ENCODE results near the gene APOB. TPM values are rescaled to one million over a fixed set of nuclear protein-coding genes. Genes with fewer than 3 reads are reported as not detected.
"Not testable (repeated sequence)": the region's sequence is repeated elsewhere in the genome, so short reads cannot be mapped to it uniquely, and the experiment has no call there.

APOB gene
- polyA plus RNA-seq, 3 donors = 1.5 to 4.7 (median 3.1) TPM

DNA sequence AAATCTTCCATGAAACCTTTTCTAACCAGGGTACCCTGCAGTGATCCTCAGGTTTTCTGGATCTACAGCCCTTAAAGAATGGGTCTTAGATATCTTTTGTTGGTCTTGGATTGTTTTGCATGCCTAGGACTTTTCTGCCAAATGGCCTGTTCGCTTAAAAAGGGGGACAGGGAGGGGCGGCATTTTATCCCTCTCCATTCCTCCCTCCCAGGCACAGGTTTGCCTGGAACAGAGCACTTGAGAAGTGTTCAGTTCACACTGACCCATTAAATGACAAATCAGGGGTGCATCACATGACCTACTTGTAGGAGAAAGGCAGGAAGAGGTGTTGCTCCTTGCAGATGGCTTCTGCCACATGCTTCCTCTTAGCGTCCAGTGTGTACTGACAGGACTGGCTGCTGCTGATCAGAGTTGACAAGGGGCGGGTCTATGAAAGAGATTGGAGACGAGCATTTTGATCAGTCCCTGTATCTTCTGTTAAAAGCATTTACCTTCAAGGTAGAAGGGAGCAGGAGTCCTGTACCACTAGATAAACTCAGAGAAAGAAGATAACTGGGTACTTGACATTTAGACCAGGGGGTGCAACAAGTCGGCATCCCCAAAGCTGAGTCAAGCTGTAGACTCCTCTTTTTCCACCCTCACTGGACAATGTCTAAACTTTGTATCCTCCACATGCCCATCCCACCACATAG is 8.4 kb downstream of the APOB start:
- DNase-seq (ENCODE audit: extremely low read depth in 1 of 11, low read depth in 9 of 11, low spot score in 4 of 11) = no peak

DNA sequence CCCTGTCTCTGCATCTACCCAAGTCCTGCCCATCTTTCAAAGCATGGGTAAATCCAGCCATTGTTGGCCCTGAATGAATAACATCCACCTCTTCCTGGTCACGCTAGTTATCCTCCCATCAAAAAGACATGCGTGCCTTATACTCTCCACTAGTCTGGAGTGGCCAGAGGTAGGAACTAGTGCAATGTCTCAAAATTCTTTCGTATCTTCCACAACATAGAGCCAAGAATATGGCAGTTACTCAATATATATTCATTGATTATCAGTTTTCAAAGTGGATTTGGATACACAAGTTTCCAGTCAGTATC is 8.9 kb downstream of the APOB start:
- no peak for DNase-seq (ENCODE audit: extremely low read depth in 1 of 11, low read depth in 9 of 11, low spot score in 4 of 11)

- DNase-seq (ENCODE audit: extremely low read depth in 1 of 11, low read depth in 9 of 11, low spot score in 4 of 11) = no peak
These were observed 9.5 kb downstream of the APOB start for GRCh38 chr2:21034156-21034971.

- no peak for DNase-seq (ENCODE audit: extremely low read depth in 1 of 11, low read depth in 9 of 11, low spot score in 4 of 11)
These were observed 10.4 kb downstream of the APOB start for GRCh38 chr2:21033237-21034155.

- DNase-seq (ENCODE audit: extremely low read depth in 1 of 11, low read depth in 9 of 11, low spot score in 4 of 11) = no peak
These were observed 11.3 kb downstream of the APOB start for GRCh38 chr2:21032338-21033236.

GRCh38 chr2:21030983-21031968 is 12.6 kb downstream of the APOB start:
- DNase-seq (ENCODE audit: extremely low read depth in 1 of 11, low read depth in 9 of 11, low spot score in 4 of 11) = no peak

DNA sequence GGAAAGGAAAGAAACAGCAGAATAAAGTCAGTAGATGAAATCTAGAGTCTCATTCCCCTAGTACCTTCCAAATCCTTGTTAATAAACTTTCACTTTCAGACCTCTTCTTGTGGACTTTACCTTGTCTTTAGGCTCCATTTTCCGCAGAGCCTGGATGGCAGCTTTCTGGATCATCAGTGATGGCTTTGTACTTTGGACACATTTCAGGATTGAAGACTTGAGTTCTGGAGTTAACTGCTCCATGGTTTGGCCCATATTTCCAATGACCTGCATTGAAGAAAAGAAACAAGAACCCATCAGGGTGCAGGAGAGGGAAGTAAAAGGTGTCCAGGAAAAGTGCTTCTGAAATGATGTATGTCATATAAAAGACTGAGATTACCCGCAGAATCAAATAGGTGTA is 14.4 kb downstream of the APOB start:
- DNase-seq (ENCODE audit: extremely low read depth in 1 of 11, low read depth in 9 of 11, low spot score in 4 of 11) = no peak

DNA sequence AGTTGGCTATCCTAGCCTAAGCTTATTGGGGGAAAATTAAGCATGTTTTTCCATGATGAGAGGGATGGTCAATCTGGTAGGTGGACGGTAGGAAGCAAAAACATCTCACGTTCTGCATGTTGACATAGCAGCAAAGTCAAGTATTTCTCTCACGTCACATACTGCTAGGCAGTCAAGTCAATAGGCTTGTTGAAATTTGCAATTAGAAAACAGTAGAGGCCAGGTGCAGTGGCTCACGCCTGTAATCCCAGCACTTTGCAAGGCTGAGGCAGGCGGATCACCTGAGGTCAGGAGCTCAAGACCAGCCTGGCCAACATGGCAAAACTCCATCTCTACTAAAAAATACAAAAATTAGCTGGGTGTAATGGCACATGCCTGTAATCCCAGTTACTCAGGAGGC is 14.9 kb downstream of the APOB start:
- DNase-seq (ENCODE audit: extremely low read depth in 1 of 11, low read depth in 9 of 11, low spot score in 4 of 11) = not testable (repeated sequence)

- no peak for DNase-seq (ENCODE audit: extremely low read depth in 1 of 11, low read depth in 9 of 11, low spot score in 4 of 11)
These were observed 15.6 kb downstream of the APOB start for GRCh38 chr2:21028021-21028947.

GRCh38 chr2:21026479-21027282 is 17.2 kb downstream of the APOB start:
- no peak for DNase-seq (ENCODE audit: extremely low read depth in 1 of 11, low read depth in 9 of 11, low spot score in 4 of 11)

GRCh38 chr2:21025690-21026478 is 18.0 kb downstream of the APOB start:
- no peak for DNase-seq (ENCODE audit: extremely low read depth in 1 of 11, low read depth in 9 of 11, low spot score in 4 of 11)

- DNase-seq (ENCODE audit: extremely low read depth in 1 of 11, low read depth in 9 of 11, low spot score in 4 of 11) = no peak
These were observed 19.0 kb downstream of the APOB start for GRCh38 chr2:21024722-21025389.

DNA sequence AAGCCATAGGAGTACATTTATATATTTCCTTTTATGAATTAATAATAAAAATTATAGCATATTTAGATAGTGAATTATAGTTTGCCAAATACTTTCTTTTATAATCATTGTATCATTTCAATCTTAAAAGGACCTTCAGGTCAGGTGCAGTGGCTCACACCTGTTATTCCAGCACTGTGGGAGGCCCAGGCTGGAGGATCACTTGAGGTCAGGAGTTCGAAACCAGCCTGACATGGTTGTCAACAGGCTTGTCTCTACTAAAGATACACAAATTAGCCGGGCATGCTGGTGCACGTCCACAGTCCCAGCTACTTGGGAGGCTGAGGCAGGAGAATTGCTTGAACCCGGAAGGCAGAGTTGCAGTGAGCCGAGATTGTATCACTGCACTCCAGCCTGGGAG is 19.7 kb downstream of the APOB start:
- DNase-seq (ENCODE audit: extremely low read depth in 1 of 11, low read depth in 9 of 11, low spot score in 4 of 11) = no peak

- no peak for DNase-seq (ENCODE audit: extremely low read depth in 1 of 11, low read depth in 9 of 11, low spot score in 4 of 11)
These were observed 20.3 kb downstream of the APOB start for GRCh38 chr2:21023419-21024181.
